ENCODE data around the gene RNF128. TPM values are rescaled to one million over a fixed set of nuclear protein-coding genes. Genes with fewer than 3 reads are reported as not detected.

The RNF128 gene, protein sequence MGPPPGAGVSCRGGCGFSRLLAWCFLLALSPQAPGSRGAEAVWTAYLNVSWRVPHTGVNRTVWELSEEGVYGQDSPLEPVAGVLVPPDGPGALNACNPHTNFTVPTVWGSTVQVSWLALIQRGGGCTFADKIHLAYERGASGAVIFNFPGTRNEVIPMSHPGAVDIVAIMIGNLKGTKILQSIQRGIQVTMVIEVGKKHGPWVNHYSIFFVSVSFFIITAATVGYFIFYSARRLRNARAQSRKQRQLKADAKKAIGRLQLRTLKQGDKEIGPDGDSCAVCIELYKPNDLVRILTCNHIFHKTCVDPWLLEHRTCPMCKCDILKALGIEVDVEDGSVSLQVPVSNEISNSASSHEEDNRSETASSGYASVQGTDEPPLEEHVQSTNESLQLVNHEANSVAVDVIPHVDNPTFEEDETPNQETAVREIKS
- not detected in 2 replicates for total RNA-seq

- H3K4me3 Mint-ChIP-seq: peak within 1 kb of the TSS; percentile 60
- no peaks in the 10 kb centered on the region for H3K9me3 Mint-ChIP-seq
- intact Hi-C loops (cut with micrococcal nuclease): loop anchor here (5.0 kb wide), 1 partner anchor 76 kb away; the partner anchor contains the start of gene TBC1D8B
- no peak within 1 kb of the TSS for H3K27ac Mint-ChIP-seq
- DNase-seq (ENCODE audit: low spot score): no peak
- no peaks in the 10 kb centered on the region for H3K36me3 Mint-ChIP-seq (ENCODE audit: low read depth)
- peaks cover 19% of the 10 kb centered on the region for H3K27me3 Mint-ChIP-seq (ENCODE audit: insufficient read depth)
- peaks cover 9% of the 10 kb centered on the region for H3K4me1 Mint-ChIP-seq (ENCODE audit: low read depth)
Measured at GRCh38 chrX:106726485-106727437, at the start of gene RNF128. Gene RNF128 (plus strand): TSS chrX:106726701. CDS start chrX:106726914, 213 bp downstream.

GRCh38 chrX:106680716-106681115 is 45.8 kb upstream of the RNF128 start:
- H3K4me3 Mint-ChIP-seq: no peak overlapping the region
- peaks cover 7% of the 10 kb centered on the region for H3K27me3 Mint-ChIP-seq (ENCODE audit: insufficient read depth)
- no peak for DNase-seq (ENCODE audit: low spot score)
- H3K27ac Mint-ChIP-seq: no peak overlapping the region
- intact Hi-C loops (cut with micrococcal nuclease): no loop called here
- H3K9me3 Mint-ChIP-seq: no peaks in the 10 kb centered on the region
- H3K36me3 Mint-ChIP-seq (ENCODE audit: low read depth): no peaks in the 10 kb centered on the region
- no peaks in the 10 kb centered on the region for H3K4me1 Mint-ChIP-seq (ENCODE audit: low read depth)

- H3K9me3 Mint-ChIP-seq: no peaks in the 10 kb centered on the region
- no peak overlapping the region for H3K27ac Mint-ChIP-seq
- intact Hi-C loops (cut with micrococcal nuclease): no loop called here
- H3K4me1 Mint-ChIP-seq (ENCODE audit: low read depth): no peaks in the 10 kb centered on the region
- no peak for DNase-seq (ENCODE audit: low spot score)
- H3K36me3 Mint-ChIP-seq (ENCODE audit: low read depth): no peaks in the 10 kb centered on the region
- H3K4me3 Mint-ChIP-seq: no peak overlapping the region
- H3K27me3 Mint-ChIP-seq (ENCODE audit: insufficient read depth): peaks cover 10% of the 10 kb centered on the region
Measured at GRCh38 chrX:106684207-106684606, 42.3 kb upstream of the RNF128 start.

- no peak for DNase-seq (ENCODE audit: low spot score)
Measured at GRCh38 chrX:106692425-106693065, 34.0 kb upstream of the RNF128 start.

GRCh38 chrX:106696502-106696901 is 30.0 kb upstream of the RNF128 start:
- H3K4me3 Mint-ChIP-seq: no peak overlapping the region
- H3K27ac Mint-ChIP-seq: no peak overlapping the region
- H3K9me3 Mint-ChIP-seq: no peaks in the 10 kb centered on the region
- no peaks in the 10 kb centered on the region for H3K4me1 Mint-ChIP-seq (ENCODE audit: low read depth)
- peaks cover 4% of the 10 kb centered on the region for H3K27me3 Mint-ChIP-seq (ENCODE audit: insufficient read depth)
- intact Hi-C loops (cut with micrococcal nuclease): no loop called here
- H3K36me3 Mint-ChIP-seq (ENCODE audit: low read depth): no peaks in the 10 kb centered on the region
- no peak for DNase-seq (ENCODE audit: low spot score)

More at GRCh38 chrX:106692425-106693065, 34.0 kb upstream of the RNF128 start:
- intact Hi-C loops (cut with micrococcal nuclease): no loop called here
- Mint-ChIP-seq H3K4me3 (no peak overlapping the region), H3K36me3 (ENCODE audit: low read depth) (no peaks in the 10 kb centered on the region), H3K4me1 (ENCODE audit: low read depth) (no peaks in the 10 kb centered on the region), H3K27me3 (ENCODE audit: insufficient read depth) (peaks cover 8% of the 10 kb centered on the region), H3K9me3 (no peaks in the 10 kb centered on the region), H3K27ac (no peak overlapping the region)

DNA sequence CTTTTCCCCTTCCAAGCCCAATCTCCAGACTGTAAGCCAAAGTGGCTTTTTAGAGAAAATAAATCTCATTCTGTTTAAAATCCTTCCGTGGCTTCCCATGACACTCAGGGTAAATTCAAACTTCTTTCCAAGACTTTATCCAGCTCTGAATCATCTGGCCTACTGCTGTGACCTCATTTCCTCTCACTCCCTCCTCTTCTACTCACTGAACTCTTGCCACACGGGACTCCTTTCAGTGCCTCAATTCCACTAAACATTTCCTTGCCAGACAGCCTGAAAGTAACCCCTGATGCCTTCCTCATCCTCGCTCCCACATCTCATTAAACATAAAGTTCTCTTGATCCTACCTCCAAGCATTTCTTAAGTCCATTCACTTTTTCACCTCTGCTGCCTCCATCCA is 27.8 kb upstream of the RNF128 start:
- H3K27me3 Mint-ChIP-seq (ENCODE audit: insufficient read depth): peaks cover 6% of the 10 kb centered on the region
- H3K4me3 Mint-ChIP-seq: no peak overlapping the region
- no peak for DNase-seq (ENCODE audit: low spot score)
- intact Hi-C loops (cut with micrococcal nuclease): no loop called here
- no peaks in the 10 kb centered on the region for H3K9me3 Mint-ChIP-seq
- no peaks in the 10 kb centered on the region for H3K36me3 Mint-ChIP-seq (ENCODE audit: low read depth)
- no peaks in the 10 kb centered on the region for H3K4me1 Mint-ChIP-seq (ENCODE audit: low read depth)
- H3K27ac Mint-ChIP-seq: no peak overlapping the region

DNA sequence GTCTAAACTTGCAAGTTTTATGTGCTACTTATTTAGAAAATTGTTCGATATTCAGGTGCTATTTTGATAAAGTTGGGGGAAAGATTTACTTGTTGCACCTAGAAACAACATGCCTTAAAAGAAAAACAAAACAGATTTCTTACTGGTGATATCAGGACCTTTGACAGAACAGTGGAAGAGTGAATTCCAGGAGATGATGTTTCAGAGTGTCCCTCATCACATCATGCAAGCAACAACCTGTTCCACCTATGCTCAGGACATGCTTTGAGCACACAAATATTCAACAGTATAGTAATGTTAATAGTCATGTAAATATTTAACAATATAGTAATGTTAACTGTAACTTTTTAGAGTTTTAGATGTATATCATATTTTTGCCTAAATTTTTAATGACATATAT is 23.9 kb upstream of the RNF128 start:
- no peaks in the 10 kb centered on the region for H3K36me3 Mint-ChIP-seq (ENCODE audit: low read depth)
- H3K9me3 Mint-ChIP-seq: no peaks in the 10 kb centered on the region
- no peaks in the 10 kb centered on the region for H3K4me1 Mint-ChIP-seq (ENCODE audit: low read depth)
- no peak for DNase-seq (ENCODE audit: low spot score)
- intact Hi-C loops (cut with micrococcal nuclease): no loop called here
- H3K27ac Mint-ChIP-seq: no peak overlapping the region
- no peak overlapping the region for H3K4me3 Mint-ChIP-seq
- H3K27me3 Mint-ChIP-seq (ENCODE audit: insufficient read depth): peaks cover 4% of the 10 kb centered on the region

DNA sequence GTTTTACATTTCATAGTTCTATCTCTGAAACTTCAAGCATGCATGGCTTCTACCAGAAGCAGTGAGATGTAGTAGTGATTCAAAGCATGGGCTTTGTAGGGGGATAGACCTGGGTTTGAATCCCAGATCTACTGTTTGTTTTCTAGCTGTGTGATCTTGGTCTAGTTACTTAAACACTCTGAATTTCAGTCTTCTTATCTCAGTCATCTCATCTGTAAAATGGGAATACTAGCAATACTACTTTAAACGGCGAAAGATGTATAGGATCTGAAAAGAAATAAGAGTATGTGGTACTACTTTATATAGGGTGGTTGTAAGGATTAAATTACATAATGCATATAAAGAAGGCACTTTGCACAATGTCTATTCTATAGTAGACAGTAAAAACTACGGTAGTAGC is 20.0 kb upstream of the RNF128 start:
- DNase-seq (ENCODE audit: low spot score): no peak
- Mint-ChIP-seq H3K9me3 (no peaks in the 10 kb centered on the region), H3K27ac (no peak overlapping the region), H3K4me1 (ENCODE audit: low read depth) (no peaks in the 10 kb centered on the region), H3K4me3 (no peak overlapping the region), H3K27me3 (ENCODE audit: insufficient read depth) (peaks cover 4% of the 10 kb centered on the region), H3K36me3 (ENCODE audit: low read depth) (no peaks in the 10 kb centered on the region)
- intact Hi-C loops (cut with micrococcal nuclease): no loop called here

DNA sequence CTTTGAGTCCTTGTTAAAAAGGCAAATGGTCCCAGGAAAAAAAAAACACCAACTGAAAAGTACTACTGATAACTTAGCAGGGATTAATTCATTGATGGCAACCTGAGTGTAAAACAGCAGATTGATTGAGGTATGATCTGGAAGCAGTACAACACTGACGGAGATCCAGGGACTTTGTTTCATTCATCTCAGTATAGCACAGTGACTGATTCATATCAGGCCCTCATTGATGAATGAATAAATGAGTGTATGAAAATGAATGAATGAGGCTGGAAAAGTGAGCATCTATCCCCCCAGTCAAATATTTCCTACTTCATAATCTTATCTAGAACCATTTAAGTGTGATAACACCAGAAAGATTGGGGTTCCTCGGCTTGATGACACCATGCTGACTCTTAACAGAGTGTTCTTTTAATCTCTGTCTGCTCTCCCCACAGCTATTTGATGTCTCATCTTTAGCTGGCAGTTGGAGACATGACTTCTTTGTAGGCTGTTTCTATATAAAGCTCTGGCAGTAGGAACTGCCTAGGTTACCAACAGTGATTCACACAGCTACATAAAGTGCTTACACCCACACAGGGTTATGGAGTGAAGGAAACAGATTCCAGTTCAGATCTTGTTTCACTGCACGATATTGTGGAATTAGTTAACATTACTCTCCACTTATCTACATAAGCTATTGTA is 18.6 kb upstream of the RNF128 start:
- no peaks in the 10 kb centered on the region for H3K36me3 Mint-ChIP-seq (ENCODE audit: low read depth)
- H3K27me3 Mint-ChIP-seq (ENCODE audit: insufficient read depth): no peaks in the 10 kb centered on the region
- DNase-seq (ENCODE audit: low spot score): no peak
- no peaks in the 10 kb centered on the region for H3K9me3 Mint-ChIP-seq
- H3K4me3 Mint-ChIP-seq: no peak overlapping the region
- intact Hi-C loops (cut with micrococcal nuclease): no loop called here
- H3K27ac Mint-ChIP-seq: no peak overlapping the region
- no peaks in the 10 kb centered on the region for H3K4me1 Mint-ChIP-seq (ENCODE audit: low read depth)

DNA sequence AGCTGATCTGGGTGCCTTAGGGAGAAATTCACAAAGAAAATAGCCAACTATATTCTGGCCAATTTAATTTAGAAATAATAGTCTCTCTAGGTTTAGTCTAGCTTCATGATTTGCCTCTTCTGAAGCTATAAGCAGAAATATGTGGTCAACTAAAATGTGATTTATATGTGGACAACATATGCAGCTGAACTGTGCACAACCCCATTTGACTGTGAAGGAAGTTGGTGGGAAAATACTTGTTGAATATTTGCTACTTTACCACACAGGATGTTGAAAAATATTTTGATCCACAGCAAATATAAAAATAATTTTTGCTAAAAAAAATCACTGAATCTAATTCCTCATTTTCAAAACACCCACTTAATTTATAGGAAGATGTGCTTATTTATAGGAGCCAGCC is 15.7 kb upstream of the RNF128 start:
- no peaks in the 10 kb centered on the region for H3K9me3 Mint-ChIP-seq
- no peak overlapping the region for H3K4me3 Mint-ChIP-seq
- no peak for DNase-seq (ENCODE audit: low spot score)
- no peaks in the 10 kb centered on the region for H3K36me3 Mint-ChIP-seq (ENCODE audit: low read depth)
- no peaks in the 10 kb centered on the region for H3K4me1 Mint-ChIP-seq (ENCODE audit: low read depth)
- no peaks in the 10 kb centered on the region for H3K27me3 Mint-ChIP-seq (ENCODE audit: insufficient read depth)
- intact Hi-C loops (cut with micrococcal nuclease): no loop called here
- no peak overlapping the region for H3K27ac Mint-ChIP-seq

DNA sequence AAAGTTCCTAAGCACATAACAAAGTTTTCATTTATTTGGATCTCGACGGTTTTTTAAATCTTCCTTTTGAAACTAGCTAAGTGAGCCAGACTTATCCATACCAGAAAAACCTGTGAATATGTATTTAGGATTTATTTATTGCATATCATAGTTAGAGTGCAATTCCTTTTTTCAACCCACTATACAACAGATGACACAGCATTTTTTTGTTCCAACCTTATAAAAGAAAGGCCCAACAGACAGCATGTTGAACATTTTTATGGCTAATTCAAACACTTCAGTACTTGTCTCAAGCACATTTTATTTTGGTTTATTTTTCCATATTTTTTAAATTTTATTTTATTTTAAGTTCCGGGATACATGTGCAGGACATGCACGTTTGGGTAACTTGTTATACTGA is 15.1 kb upstream of the RNF128 start:
- no peak overlapping the region for H3K4me3 Mint-ChIP-seq
- DNase-seq (ENCODE audit: low spot score): no peak
- no peaks in the 10 kb centered on the region for H3K27me3 Mint-ChIP-seq (ENCODE audit: insufficient read depth)
- H3K4me1 Mint-ChIP-seq (ENCODE audit: low read depth): no peaks in the 10 kb centered on the region
- no peak overlapping the region for H3K27ac Mint-ChIP-seq
- no peaks in the 10 kb centered on the region for H3K36me3 Mint-ChIP-seq (ENCODE audit: low read depth)
- intact Hi-C loops (cut with micrococcal nuclease): no loop called here
- no peaks in the 10 kb centered on the region for H3K9me3 Mint-ChIP-seq

DNA sequence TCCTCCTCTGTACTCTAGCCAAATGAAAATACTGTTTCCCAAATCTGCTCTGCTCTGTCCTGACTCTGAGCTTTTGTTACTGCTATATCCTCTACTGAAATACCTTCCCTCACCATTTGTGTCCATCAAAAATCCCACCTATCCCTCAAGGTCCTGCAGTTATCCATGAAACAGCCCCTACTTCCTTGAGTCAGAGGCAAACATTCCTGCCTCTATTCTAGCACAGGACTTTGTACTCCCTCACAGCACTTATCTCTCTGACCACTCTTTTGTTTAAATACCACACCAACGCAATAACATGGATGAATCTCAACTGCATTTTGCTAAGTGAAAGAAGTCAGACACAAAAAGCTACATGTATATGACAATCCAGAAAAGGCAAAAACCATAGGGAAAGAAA is 10.5 kb upstream of the RNF128 start:
- intact Hi-C loops (cut with micrococcal nuclease): no loop called here
- Mint-ChIP-seq H3K27me3 (ENCODE audit: insufficient read depth) (no peaks in the 10 kb centered on the region), H3K9me3 (no peaks in the 10 kb centered on the region), H3K36me3 (ENCODE audit: low read depth) (no peaks in the 10 kb centered on the region), H3K27ac (no peak overlapping the region), H3K4me1 (ENCODE audit: low read depth) (no peaks in the 10 kb centered on the region), H3K4me3 (no peak overlapping the region)
- DNase-seq (ENCODE audit: low spot score): no peak

Measured in activated T-helper 1 cell treated with anti-CD3 and anti-CD28 coated beads, Interleukin-12 subunit alpha, Interleukin-12 subunit beta, Interleukin-2, Interleukin-4 antibody, amounts not matched to agents 30 ng/mL and 10 ng/mL and 1 ng/mL, durations not matched to agents 14 hours and 24 hours and 36 hours (primary cell).